IMR-90 (cell line): ENCODE measurements around the gene IGF1R.

ENCODE experiments used
- CTCF ChIP-seq: conservative IDR thresholded peaks from 2 replicates; pipeline ENCODE4 v1.5.1; 2012; ENCODE audit warnings: mild to moderate bottlenecking, low read depth, low read length, improper control_type of control experiment
- POLR2A ChIP-seq: IDR thresholded peaks from 2 replicates; pipeline ENCODE4 v1.6.1; 2012; ENCODE audit warnings: mild to moderate bottlenecking, low read depth, low read length

GRCh38 chr15:99006146-99006545 lies 357.8 kb downstream of the IGF1R start:
- TF ChIP-seq CTCF (no peak), POLR2A (no peak)
